Lower lobe of right lung (tissue), 2 donors: ENCODE data around the gene KDM5B. TPM values are rescaled to one million over a fixed set of nuclear protein-coding genes. Genes with fewer than 3 reads are reported as not detected.
"Not testable (repeated sequence)": the region's sequence is repeated elsewhere in the genome, so short reads cannot be mapped to it uniquely, and the experiment has no call there.

Experiments used
- ATAC-seq, 2 donors: fragments of 200-7000 bp; cut with Tn5 transposase; one replicate each; pipeline ENCODE4 v1.9.1; 2020 to 2022; ENCODE audit warnings: mild to moderate bottlenecking in 2 of 2, moderate library complexity in 2 of 2
- DNase-seq: peaks from one replicate; pipeline ENCODE4 v3.0.0-alpha.2; 2020
- H3K27ac ChIP-seq: fragments of 200-600 bp; one replicate; pipeline ENCODE4 v1.8.0; 2022
- H3K27me3 ChIP-seq: fragments of 200-600 bp; one replicate; pipeline ENCODE4 v1.8.0; 2022; ENCODE audit warnings: low read depth
- H3K36me3 ChIP-seq: fragments of 200-600 bp; one replicate; pipeline ENCODE4 v1.8.0; 2022; ENCODE audit warnings: mild to moderate bottlenecking
- H3K4me1 ChIP-seq: fragments of 200-600 bp; one replicate; pipeline ENCODE4 v1.8.0; 2022
- H3K4me3 ChIP-seq: fragments of 200-600 bp; one replicate; pipeline ENCODE4 v1.8.0; 2022; ENCODE audit warnings: mild to moderate bottlenecking
- H3K9me3 ChIP-seq: fragments of 200-600 bp; one replicate; pipeline ENCODE4 v1.8.0; 2022
- intact Hi-C: fragments of 100-400 bp; cut with DNase I; formaldehyde crosslinking; loops from one replicate; pipeline ENCODE4 v1.11.0; 2022
- total RNA-seq: library from RNA; stranded (reverse); fragmentation: NEBNext Ultra II Directional; extraction: Animal tissue kit (Norgen Biotek cat#: 25700); gene quantifications from one replicate; pipeline ENCODE4 v1.2.1, GENCODE V29; 2021
- TF ChIP-seq, protein P1 (sequence below): fragments of 200-600 bp; IDR thresholded peaks from one replicate; pipeline ENCODE4 v1.8.0; 2022; ENCODE audit warnings: antibody characterized with exemption, mild to moderate bottlenecking
- donor health status: DM: no; HTN: yes; CAD: no; lungs with severe emphysema.

Gene KDM5B
- total RNA-seq, 1 donor from 2014 or later: 48.9 TPM

DNA sequence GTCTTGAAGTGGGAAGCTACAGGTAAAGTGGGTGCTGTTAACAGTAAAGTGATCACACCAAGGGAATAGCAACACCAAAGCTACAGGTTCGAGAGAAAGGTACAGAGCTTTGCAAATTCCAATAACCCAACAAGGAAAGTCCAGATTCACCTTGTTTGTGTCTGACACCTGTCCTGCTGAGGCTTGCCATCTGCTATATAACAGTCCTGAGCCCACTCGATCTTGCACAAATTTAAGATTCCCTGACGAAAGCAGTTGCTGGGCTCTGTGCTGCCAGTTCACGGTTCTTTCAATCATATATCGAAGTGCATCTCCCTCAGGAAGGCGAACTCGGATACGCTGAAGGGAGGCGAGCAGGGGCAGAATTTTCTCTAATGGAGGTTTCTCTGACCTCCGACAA lies 75.0 kb downstream of the KDM5B start:
- H3K36me3 ChIP-seq: peaks cover 99% of the 10 kb centered on the region
- TF ChIP-seq, protein P1, sequence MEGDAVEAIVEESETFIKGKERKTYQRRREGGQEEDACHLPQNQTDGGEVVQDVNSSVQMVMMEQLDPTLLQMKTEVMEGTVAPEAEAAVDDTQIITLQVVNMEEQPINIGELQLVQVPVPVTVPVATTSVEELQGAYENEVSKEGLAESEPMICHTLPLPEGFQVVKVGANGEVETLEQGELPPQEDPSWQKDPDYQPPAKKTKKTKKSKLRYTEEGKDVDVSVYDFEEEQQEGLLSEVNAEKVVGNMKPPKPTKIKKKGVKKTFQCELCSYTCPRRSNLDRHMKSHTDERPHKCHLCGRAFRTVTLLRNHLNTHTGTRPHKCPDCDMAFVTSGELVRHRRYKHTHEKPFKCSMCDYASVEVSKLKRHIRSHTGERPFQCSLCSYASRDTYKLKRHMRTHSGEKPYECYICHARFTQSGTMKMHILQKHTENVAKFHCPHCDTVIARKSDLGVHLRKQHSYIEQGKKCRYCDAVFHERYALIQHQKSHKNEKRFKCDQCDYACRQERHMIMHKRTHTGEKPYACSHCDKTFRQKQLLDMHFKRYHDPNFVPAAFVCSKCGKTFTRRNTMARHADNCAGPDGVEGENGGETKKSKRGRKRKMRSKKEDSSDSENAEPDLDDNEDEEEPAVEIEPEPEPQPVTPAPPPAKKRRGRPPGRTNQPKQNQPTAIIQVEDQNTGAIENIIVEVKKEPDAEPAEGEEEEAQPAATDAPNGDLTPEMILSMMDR: no peak
- H3K4me1 ChIP-seq: no peaks in the 10 kb centered on the region
- H3K9me3 ChIP-seq: no peaks in the 10 kb centered on the region
- no peaks in the 10 kb centered on the region for H3K27me3 ChIP-seq
- no peak overlapping the region for H3K27ac ChIP-seq
- ATAC-seq (no peak), DNase-seq (no peak)
- no peak overlapping the region for H3K4me3 ChIP-seq
- intact Hi-C loops: no loop called here

DNA sequence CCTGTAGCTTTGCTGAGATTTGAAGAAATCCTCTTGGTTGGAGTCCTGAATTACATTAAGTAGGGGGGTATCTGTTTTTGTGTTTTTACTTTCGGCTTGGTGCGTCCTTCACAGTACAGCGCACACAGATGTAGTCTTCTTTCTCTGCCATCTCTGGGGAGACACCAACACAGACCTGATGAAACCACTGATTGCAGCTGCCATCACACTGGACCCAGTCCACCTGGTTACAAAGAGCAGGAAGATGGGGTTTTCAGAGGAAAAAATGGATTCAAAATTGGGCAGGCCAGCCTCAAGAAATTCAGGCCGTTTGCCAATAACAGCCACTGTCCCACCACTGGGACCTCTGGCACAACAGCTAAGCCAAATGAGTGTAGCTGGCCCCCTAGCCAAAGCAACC lies 79.3 kb downstream of the KDM5B start:
- no peak for ATAC-seq
- peaks cover 89% of the 10 kb centered on the region for H3K36me3 ChIP-seq
- no peaks in the 10 kb centered on the region for H3K9me3 ChIP-seq
- intact Hi-C loops: no loop called here
- H3K27ac ChIP-seq: no peak overlapping the region
- TF ChIP-seq, protein P1: no peak
- no peaks in the 10 kb centered on the region for H3K27me3 ChIP-seq
- no peak for DNase-seq
- no peak overlapping the region for H3K4me3 ChIP-seq
- H3K4me1 ChIP-seq: no peaks in the 10 kb centered on the region

DNA sequence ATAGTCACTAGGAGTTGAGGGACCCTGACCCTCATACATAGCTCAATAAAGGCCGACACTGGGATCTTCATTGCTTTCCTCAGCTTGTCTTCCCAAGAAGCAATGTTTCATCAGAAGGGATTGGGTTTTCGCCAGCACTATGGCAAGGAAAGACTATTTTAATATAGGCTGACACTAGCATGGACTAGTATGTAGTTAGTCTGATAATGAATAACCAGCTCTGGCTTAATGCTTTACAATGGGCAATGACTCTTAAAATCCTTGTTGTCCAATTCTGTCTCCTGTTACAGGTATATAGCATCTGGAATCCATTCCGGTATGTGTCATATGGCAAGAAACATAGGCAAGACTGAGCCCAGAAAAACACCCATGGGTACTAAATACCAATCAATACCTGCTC lies 82.7 kb downstream of the KDM5B start:
- peaks cover 55% of the 10 kb centered on the region for H3K36me3 ChIP-seq

DNA sequence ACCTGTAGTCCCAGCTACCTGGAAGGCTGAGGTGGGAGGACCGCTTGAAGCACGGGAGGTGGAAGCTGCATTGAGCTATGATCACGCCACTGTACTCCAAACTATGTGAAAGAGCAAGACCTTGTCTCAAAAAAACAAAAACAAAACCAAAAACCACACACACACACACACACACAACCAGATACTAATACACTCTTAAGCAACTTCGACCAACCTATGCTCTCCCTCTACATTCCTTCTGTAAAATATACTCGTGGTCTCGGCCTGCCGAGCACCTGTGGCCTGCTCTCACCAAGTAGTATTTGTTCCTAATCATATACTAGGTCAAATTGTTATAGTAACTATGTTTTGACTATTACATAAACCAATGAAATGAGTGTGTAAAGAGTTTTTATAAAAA lies 84.5 kb downstream of the KDM5B start:
- no peak for ATAC-seq
- Histone ChIP-seq H3K27ac (no peak overlapping the region), H3K4me3 (no peak overlapping the region), H3K27me3 (no peaks in the 10 kb centered on the region), H3K36me3 (peaks cover 37% of the 10 kb centered on the region), H3K4me1 (no peaks in the 10 kb centered on the region), H3K9me3 (no peaks in the 10 kb centered on the region)
- intact Hi-C loops: no loop called here
- TF ChIP-seq, protein P1: no peak
- no peak for DNase-seq

More for the DNA sequence above, 82.7 kb downstream of the KDM5B start:
- TF ChIP-seq, protein P1: no peak
- Histone ChIP-seq H3K9me3 (no peaks in the 10 kb centered on the region), H3K27ac (no peak overlapping the region), H3K4me1 (no peaks in the 10 kb centered on the region), H3K27me3 (no peaks in the 10 kb centered on the region), H3K4me3 (no peak overlapping the region)
- intact Hi-C loops: no loop called here
- ATAC-seq (no peak), DNase-seq (no peak)

DNA sequence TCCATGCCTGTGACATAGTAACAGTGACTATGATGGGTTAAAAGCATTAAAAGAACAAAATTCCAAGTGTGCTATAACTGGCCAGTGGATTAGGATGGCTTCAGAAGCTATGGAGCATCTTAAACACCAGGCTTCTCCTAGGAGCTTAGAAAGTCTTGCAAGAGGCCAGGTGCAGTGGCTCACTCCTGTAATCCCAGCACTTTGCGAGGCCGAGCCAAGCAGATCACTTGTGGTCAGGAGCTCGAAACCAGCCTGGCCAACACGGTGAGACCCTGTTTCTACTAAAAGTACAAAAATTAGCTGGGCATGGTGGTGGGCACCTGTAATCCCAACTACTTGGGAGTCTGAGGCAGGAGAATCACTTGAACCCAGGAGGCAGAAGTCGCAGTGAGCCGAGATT lies 85.2 kb downstream of the KDM5B start:
- H3K4me3 ChIP-seq, ATAC-seq, H3K4me1 ChIP-seq, intact Hi-C loops, H3K27ac ChIP-seq, H3K9me3 ChIP-seq, H3K27me3 ChIP-seq, DNase-seq: not testable (repeated sequence)
- peaks cover 30% of the 10 kb centered on the region for H3K36me3 ChIP-seq

DNA sequence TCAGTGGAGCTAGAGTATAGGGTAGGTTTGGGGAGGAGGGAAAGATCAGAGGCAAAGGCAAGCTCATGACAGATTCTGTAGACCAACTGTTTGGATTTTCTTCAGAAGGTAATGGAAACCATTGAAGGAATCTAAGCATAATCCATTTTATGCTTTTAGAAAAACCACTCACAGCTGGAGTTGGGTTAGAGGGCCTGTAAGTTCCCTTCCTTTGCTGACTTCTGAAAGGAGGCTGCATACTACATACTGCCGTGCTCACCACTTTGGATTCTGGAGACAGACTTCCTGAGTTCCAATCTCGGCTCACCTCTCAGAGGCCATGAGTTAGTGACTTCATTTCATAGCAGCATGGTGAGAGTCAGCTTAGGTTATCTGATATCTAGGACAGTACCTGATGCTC lies 91.6 kb downstream of the KDM5B start:
- Histone ChIP-seq H3K27ac (no peak overlapping the region), H3K36me3 (no peaks in the 10 kb centered on the region), H3K27me3 (peaks cover 15% of the 10 kb centered on the region), H3K4me3 (no peak overlapping the region), H3K4me1 (no peaks in the 10 kb centered on the region), H3K9me3 (no peaks in the 10 kb centered on the region)
- DNase-seq (no peak), ATAC-seq (no peak)
- TF ChIP-seq, protein P1: no peak
- intact Hi-C loops: no loop called here

DNA sequence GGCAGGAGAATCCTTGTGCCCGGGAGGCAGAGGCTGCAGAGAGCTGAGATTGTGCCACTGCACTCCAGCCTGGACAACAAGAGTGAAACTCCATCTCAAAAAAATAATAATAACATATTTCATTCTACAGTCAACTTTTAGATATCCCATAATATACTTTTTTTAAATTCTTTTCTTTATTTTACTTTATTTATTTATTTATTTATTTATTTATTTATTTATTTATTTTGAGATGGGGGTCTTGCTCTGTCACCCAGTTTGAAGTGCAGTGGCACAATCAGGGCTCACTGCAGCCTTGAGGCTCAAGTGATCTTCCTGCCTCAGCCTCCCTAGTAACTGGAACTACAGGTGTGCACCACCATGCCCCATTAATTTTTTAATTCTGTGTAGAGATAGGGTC lies 94.0 kb downstream of the KDM5B start:
- H3K4me3 ChIP-seq, intact Hi-C loops, H3K27ac ChIP-seq, H3K9me3 ChIP-seq, H3K36me3 ChIP-seq, ATAC-seq, DNase-seq: not testable (repeated sequence)
- peaks cover 13% of the 10 kb centered on the region for H3K4me1 ChIP-seq
- peaks cover 40% of the 10 kb centered on the region for H3K27me3 ChIP-seq
